ENCODE measurements around the gene DNM2. TPM values are rescaled to one million over a fixed set of nuclear protein-coding genes. Genes with fewer than 3 reads are reported as not detected.

Gene DNM2
- total and polyA plus RNA-seq, 12 donors, result 78.9 to 206 (median 131) TPM

GRCh38 chr19:10796653-10797052 is 78.8 kb downstream of the DNM2 start:
- TF ChIP-seq, protein P1, sequence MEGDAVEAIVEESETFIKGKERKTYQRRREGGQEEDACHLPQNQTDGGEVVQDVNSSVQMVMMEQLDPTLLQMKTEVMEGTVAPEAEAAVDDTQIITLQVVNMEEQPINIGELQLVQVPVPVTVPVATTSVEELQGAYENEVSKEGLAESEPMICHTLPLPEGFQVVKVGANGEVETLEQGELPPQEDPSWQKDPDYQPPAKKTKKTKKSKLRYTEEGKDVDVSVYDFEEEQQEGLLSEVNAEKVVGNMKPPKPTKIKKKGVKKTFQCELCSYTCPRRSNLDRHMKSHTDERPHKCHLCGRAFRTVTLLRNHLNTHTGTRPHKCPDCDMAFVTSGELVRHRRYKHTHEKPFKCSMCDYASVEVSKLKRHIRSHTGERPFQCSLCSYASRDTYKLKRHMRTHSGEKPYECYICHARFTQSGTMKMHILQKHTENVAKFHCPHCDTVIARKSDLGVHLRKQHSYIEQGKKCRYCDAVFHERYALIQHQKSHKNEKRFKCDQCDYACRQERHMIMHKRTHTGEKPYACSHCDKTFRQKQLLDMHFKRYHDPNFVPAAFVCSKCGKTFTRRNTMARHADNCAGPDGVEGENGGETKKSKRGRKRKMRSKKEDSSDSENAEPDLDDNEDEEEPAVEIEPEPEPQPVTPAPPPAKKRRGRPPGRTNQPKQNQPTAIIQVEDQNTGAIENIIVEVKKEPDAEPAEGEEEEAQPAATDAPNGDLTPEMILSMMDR (IDR thresholded peaks at IDR 0.05), result no peak
- Histone ChIP-seq H3K36me3 (peaks cover 7 to 100% (median 72%) of the 10 kb centered on the region in 9 donors), H3K27ac (peak overlapping the region in 1 of 10 donors; percentile 45), H3K27me3 (no peaks in the 10 kb centered on the region), H3K4me1 (peaks cover 0 to 27% (median 13%) of the 10 kb centered on the region in 9 donors), H3K4me3 (no peak overlapping the region), H3K9me3 (no peaks in the 10 kb centered on the region)
- ATAC-seq (no peak), DNase-seq (no peak)
- intact Hi-C loops (cut with DNase I), result loop anchor here in 1 of 10 donors (5.0 to 10.0 kb wide), 2 partner anchors 212 to 861 kb away; partner anchors contain the start of gene AP1M2
- WGBS, 2 donors, result 92 to 94% methylated on average over 19 of the region's 19 CpGs

DNA sequence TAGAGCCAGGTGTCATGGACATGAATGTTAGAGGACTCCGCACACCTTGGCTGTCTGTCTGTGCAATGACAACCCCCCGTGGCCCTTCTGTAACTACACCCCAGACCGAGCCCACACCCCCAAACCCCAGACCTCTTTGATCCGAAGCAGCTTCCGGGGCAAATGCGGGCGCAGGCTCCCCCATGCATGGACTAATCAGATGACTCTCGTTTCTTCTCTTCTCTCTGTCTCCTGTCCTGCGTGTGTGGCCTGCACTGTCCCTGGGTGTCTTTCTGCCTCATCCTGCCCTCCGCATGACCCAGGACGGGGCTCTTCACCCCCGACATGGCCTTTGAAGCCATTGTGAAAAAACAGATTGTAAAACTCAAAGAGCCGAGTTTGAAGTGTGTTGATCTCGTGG is 79.2 kb downstream of the DNM2 start:
- TF ChIP-seq, protein P1 (IDR thresholded peaks at IDR 0.05), result no peak
- Histone ChIP-seq H3K27me3 (no peaks in the 10 kb centered on the region), H3K4me1 (peaks cover 0 to 27% (median 13%) of the 10 kb centered on the region in 9 donors), H3K4me3 (no peak overlapping the region), H3K9me3 (no peaks in the 10 kb centered on the region), H3K27ac (peak overlapping the region in 1 of 10 donors; percentile 45), H3K36me3 (peaks cover 7 to 100% (median 68%) of the 10 kb centered on the region in 9 donors)
- intact Hi-C loops (cut with DNase I), result loop anchor here in 1 of 10 donors (5.0 to 10.0 kb wide), 2 partner anchors 212 to 860 kb away; partner anchors contain the start of gene AP1M2
- 87 to 88% methylated on average over 14 of the region's 14 CpGs for WGBS, 2 donors
- ATAC-seq, result no peak
- DNase-seq, result no peak

DNA sequence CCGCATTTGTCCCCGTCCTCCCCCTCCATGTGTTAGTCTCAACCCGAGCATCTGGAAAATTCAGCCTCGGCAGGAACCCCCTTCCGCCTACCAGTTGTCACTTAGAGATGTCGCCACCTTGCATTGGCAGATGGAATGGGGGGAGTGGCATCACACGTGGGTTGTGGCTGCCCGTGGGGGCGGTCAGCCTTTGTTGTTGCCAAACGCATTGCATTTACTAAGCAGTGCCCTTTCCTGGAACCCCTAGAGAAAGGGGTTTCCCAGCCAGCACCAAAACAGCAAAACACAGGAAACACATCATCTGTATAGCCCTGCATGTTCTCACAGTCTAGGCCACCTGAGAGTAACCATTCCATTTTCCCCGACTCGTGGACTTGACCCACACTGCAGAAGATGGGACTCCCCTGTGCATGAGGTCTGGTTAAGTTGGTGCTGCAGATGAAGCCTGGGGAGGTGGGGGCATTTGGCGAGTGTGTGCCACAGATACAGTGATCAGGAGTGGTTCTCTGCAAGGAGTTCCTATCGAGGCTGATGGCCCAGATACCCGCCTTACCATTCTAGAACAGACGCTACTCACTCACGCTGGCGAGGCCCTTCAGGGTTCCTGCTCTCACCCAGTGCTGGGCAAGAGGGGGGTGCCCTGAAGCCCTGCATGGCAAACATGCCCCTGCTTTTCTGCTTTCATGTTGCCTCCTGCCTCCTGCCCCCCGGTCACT is 79.8 kb downstream of the DNM2 start:
- intact Hi-C loops (cut with DNase I), result loop anchor here in 1 of 10 donors (5.0 to 10.0 kb wide), 2 partner anchors 213 to 860 kb away; partner anchors contain the start of gene AP1M2
- TF ChIP-seq, protein P1 (IDR thresholded peaks at IDR 0.05), result no peak
- ATAC-seq, result peak in 3 of 8 donors; percentile 18 to 32 (median 27)
- peak overlapping the region in 1 of 10 donors; percentile 65 for H3K27ac ChIP-seq
- H3K4me3 ChIP-seq, result no peak overlapping the region
- H3K27me3 ChIP-seq, result no peaks in the 10 kb centered on the region
- H3K36me3 ChIP-seq, result peaks cover 7 to 100% (median 68%) of the 10 kb centered on the region in 9 donors
- no peaks in the 10 kb centered on the region for H3K9me3 ChIP-seq
- no peak for DNase-seq
- 62 to 65% methylated on average over 19 of the region's 19 CpGs for WGBS, 2 donors
- H3K4me1 ChIP-seq, result peaks cover 0 to 27% (median 13%) of the 10 kb centered on the region in 9 donors

GRCh38 chr19:10800488-10800887 is 82.6 kb downstream of the DNM2 start:
- H3K36me3 ChIP-seq, result peaks cover 4 to 100% (median 62%) of the 10 kb centered on the region in 9 donors
- TF ChIP-seq, protein P1 (IDR thresholded peaks at IDR 0.05), result no peak
- H3K27ac ChIP-seq, result peak overlapping the region in 8 of 10 donors; percentile 4 to 77 (median 42)
- peak; percentile 50 to 88 (median 83) for ATAC-seq
- no peaks in the 10 kb centered on the region for H3K27me3 ChIP-seq
- H3K4me1 ChIP-seq, result peaks cover 0 to 36% (median 13%) of the 10 kb centered on the region in 9 donors
- WGBS, 2 donors, result 32 to 34% methylated on average over 9 of the region's 9 CpGs
- H3K4me3 ChIP-seq, result no peak overlapping the region
- peak; percentile 46 to 61 for DNase-seq
- H3K9me3 ChIP-seq, result no peaks in the 10 kb centered on the region
- intact Hi-C loops (cut with DNase I), result no loop called here

All from heart right ventricle (tissue), 16 donors.